DND-41 (cell line): ENCODE measurements around the gene GH2.
"Not testable (repeated sequence)": the region's sequence is repeated elsewhere in the genome, so short reads cannot be mapped to it uniquely, and the experiment has no call there.

Experiments
- EZH2 ChIP-seq: IDR thresholded peaks from 3 replicates; pipeline ENCODE4 v1.6.1; 2012; ENCODE audit warnings: borderline replicate concordance, low read depth, mild to moderate bottlenecking, moderate library complexity, low read length, inconsistent platforms; ENCODE audit not compliant: severe bottlenecking
- TF ChIP-seq, protein P1 (sequence below): IDR thresholded peaks from 2 replicates; pipeline ENCODE4 v1.5.1; 2012; ENCODE audit warnings: borderline replicate concordance, low read length, moderate library complexity, mild to moderate bottlenecking; ENCODE audit not compliant: poor library complexity, severe bottlenecking; ENCODE audit errors: extremely low read depth

DNA sequence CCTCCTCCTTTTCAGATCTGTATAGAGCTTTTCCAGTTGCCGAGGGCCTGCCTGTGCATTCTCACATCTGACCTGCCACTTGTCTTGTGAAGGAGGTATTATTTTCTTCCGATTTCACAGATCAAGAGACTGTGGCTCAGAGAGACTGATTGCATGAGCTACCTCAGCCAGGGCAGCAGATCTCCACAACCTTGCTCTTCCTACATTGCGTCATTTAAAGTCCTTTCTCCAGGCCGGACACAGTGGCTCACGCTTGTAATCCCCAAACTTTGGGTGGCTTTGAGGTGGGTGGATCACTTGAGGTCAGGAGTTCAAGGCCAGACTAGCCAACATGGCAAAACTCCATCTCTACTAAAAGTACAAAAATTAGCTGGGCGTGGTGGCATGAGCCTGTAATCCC lies 38.3 kb upstream of the GH2 start:
- TF ChIP-seq, protein P1, sequence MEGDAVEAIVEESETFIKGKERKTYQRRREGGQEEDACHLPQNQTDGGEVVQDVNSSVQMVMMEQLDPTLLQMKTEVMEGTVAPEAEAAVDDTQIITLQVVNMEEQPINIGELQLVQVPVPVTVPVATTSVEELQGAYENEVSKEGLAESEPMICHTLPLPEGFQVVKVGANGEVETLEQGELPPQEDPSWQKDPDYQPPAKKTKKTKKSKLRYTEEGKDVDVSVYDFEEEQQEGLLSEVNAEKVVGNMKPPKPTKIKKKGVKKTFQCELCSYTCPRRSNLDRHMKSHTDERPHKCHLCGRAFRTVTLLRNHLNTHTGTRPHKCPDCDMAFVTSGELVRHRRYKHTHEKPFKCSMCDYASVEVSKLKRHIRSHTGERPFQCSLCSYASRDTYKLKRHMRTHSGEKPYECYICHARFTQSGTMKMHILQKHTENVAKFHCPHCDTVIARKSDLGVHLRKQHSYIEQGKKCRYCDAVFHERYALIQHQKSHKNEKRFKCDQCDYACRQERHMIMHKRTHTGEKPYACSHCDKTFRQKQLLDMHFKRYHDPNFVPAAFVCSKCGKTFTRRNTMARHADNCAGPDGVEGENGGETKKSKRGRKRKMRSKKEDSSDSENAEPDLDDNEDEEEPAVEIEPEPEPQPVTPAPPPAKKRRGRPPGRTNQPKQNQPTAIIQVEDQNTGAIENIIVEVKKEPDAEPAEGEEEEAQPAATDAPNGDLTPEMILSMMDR = not testable (repeated sequence)
- TF ChIP-seq EZH2 = not testable (repeated sequence)
